ENCODE measurements around the gene SLC41A3.

- TF ChIP-seq POLR2A (IDR thresholded peaks at IDR 0.05), result no peak
- TF ChIP-seq, protein P1, sequence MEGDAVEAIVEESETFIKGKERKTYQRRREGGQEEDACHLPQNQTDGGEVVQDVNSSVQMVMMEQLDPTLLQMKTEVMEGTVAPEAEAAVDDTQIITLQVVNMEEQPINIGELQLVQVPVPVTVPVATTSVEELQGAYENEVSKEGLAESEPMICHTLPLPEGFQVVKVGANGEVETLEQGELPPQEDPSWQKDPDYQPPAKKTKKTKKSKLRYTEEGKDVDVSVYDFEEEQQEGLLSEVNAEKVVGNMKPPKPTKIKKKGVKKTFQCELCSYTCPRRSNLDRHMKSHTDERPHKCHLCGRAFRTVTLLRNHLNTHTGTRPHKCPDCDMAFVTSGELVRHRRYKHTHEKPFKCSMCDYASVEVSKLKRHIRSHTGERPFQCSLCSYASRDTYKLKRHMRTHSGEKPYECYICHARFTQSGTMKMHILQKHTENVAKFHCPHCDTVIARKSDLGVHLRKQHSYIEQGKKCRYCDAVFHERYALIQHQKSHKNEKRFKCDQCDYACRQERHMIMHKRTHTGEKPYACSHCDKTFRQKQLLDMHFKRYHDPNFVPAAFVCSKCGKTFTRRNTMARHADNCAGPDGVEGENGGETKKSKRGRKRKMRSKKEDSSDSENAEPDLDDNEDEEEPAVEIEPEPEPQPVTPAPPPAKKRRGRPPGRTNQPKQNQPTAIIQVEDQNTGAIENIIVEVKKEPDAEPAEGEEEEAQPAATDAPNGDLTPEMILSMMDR (IDR thresholded peaks at IDR 0.05), result no peak
Measured at GRCh38 chr3:126014252-126014651, 69.7 kb downstream of the SLC41A3 start.

All from adrenal gland (tissue), 5 donors.